Neural cell (in vitro differentiated cells): Measurements from ENCODE around the gene SPOCK3.

ENCODE experiments used
- CTCF ChIP-seq: fragments of 450-650 bp; IDR thresholded peaks from 2 replicates; pipeline ENCODE4 v1.5.1; 2014; ENCODE audit warnings: antibody characterized with exemption, mild to moderate bottlenecking, moderate library complexity; ENCODE audit not compliant: poor library complexity, severe bottlenecking
- EZH2 ChIP-seq: fragments of 200-600, 300-800 bp; shearing (Covaris generic), sonication (generic); IDR thresholded peaks from 2 replicates; pipeline ENCODE4 v1.6.1; 2014; ENCODE audit warnings: antibody characterized with exemption, low read length, borderline replicate concordance, mild to moderate bottlenecking; ENCODE audit not compliant: insufficient read depth, poor library complexity, severe bottlenecking
- RAD21 ChIP-seq: fragments of 450-650 bp; conservative IDR thresholded peaks from 2 replicates; pipeline ENCODE4 v1.6.1; 2014; ENCODE audit warnings: antibody characterized with exemption, mild to moderate bottlenecking, moderate library complexity
- SMC3 ChIP-seq: fragments of 450-650 bp; conservative IDR thresholded peaks from 2 replicates; pipeline ENCODE4 v1.6.1; 2014; ENCODE audit warnings: antibody characterized with exemption, mild to moderate bottlenecking, moderate library complexity; ENCODE audit not compliant: poor library complexity

GRCh38 chr4:167052631-167053091, 181.6 kb downstream of the SPOCK3 start:
- TF ChIP-seq EZH2, result no peak
- TF ChIP-seq CTCF, result no peak
- TF ChIP-seq SMC3, result no peak
- no peak for TF ChIP-seq RAD21
